CD4-positive, CD25-positive, alpha-beta regulatory T cell (primary cell): Measurements from ENCODE around the gene RABL3. TPM values are rescaled to one million over a fixed set of nuclear protein-coding genes. Genes with fewer than 3 reads are reported as not detected.

Source experiments
- ATAC-seq, 2 donors: fragments of 150-1000 bp; cut with Tn5 transposase; one replicate each; pipeline ENCODE4 v1.10.0; 2021; ENCODE audit warnings: low read depth in 2 of 2, moderate number of reproducible peaks in 2 of 2, moderate library complexity in 1 of 2
- DNase-seq, 3 donors: peaks; one replicate each; pipeline versions ENCODE4 v3.0.0 to v3.0.0-alpha.2; 2012 to 2022; ENCODE audit warnings: mixed read lengths in 1 of 3
- H3K27ac ChIP-seq: one replicate; pipeline ENCODE4 v1.7.0; 2013; ENCODE audit warnings: mild to moderate bottlenecking, low read length; ENCODE audit not compliant: insufficient read depth, poor library complexity, severe bottlenecking
- H3K27me3 ChIP-seq: one replicate; pipeline ENCODE4 v1.7.0; 2013; ENCODE audit warnings: low read length; ENCODE audit not compliant: control insufficient read depth, insufficient read depth
- H3K36me3 ChIP-seq: one replicate; pipeline ENCODE4 v1.7.0; 2013; ENCODE audit warnings: mild to moderate bottlenecking, low read length, moderate library complexity; ENCODE audit not compliant: control insufficient read depth, insufficient read depth
- H3K4me1 ChIP-seq: 2 replicates; pipeline ENCODE4 v1.7.0; 2013; ENCODE audit warnings: mild to moderate bottlenecking, low read length; ENCODE audit not compliant: insufficient read depth, control insufficient read depth, poor library complexity, severe bottlenecking
- H3K4me3 ChIP-seq: one replicate; pipeline ENCODE4 v1.7.0; 2013; ENCODE audit warnings: low read depth, mild to moderate bottlenecking, low read length, moderate library complexity
- H3K9me3 ChIP-seq, 2 experiments: 1 replicate in 1 of 2; 2 replicates in 1 of 2; pipeline ENCODE4 v1.7.0; 2013; ENCODE audit warnings: low read length in 2 of 2, mild to moderate bottlenecking in 1 of 2, moderate library complexity in 1 of 2; ENCODE audit not compliant: control insufficient read depth in 2 of 2
- H3K27ac Mint-ChIP-seq, 3 donors: one replicate each; pipeline ENCODE4 v1.8.0; 2020 to 2022; ENCODE audit warnings: mild to moderate bottlenecking in 3 of 3, mixed read lengths in 3 of 3, moderate library complexity in 2 of 3
- H3K27me3 Mint-ChIP-seq: one replicate; pipeline ENCODE4 v1.8.0; 2022; ENCODE audit warnings: mild to moderate bottlenecking, mixed read lengths
- H3K36me3 Mint-ChIP-seq: one replicate; pipeline ENCODE4 v1.8.0; 2020; ENCODE audit warnings: mixed read lengths
- H3K4me1 Mint-ChIP-seq, 4 donors: one replicate each; pipeline ENCODE4 v1.8.0; 2020 to 2022; ENCODE audit warnings: mixed read lengths in 4 of 4, mild to moderate bottlenecking in 1 of 4
- H3K4me3 Mint-ChIP-seq, 4 donors: one replicate each; pipeline ENCODE4 v1.8.0; 2020 to 2022; ENCODE audit warnings: mild to moderate bottlenecking in 4 of 4, mixed read lengths in 4 of 4, moderate library complexity in 3 of 4
- H3K9me3 Mint-ChIP-seq, 7 donors: one replicate each; pipeline ENCODE4 v1.8.0; 2020 to 2022; ENCODE audit warnings: mixed read lengths in 7 of 7, mild to moderate bottlenecking in 3 of 7, moderate library complexity in 2 of 7
- polyA plus RNA-seq, 4 donors: library from polyadenylated mRNA; unstranded; fragments of 300-500 nt; fragmentation: Illumina TruSeq; gene quantifications; one replicate each; pipeline ENCODE4 v1.2.3, GENCODE V29; 2021
- total RNA-seq: library from RNA; stranded (reverse); gene quantifications from one replicate; pipeline ENCODE4 v1.2.3, GENCODE V29; 2022

RABL3 gene
- total and polyA plus RNA-seq, 5 donors from 2014 or later, result 16.3 to 53.0 (median 46.8) TPM

DNA sequence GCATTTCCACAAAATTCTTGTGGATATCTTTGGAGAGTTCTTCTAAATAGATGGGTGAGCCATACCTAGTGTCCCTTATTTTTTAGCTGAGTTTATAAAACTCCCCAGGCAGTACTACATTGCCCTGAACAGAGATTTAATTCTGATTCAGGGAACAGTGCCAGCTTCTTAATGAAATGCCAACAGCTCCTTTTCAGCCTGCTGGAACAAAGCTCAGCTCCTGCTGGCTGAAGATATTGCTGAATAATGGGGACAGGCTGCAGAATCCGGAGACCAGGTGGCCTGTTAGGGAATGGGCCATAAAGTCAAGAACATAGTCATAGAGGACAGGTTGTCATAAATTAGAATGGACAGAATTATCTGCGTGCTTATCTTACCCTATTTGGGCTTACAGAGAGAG lies 69.2 kb downstream of the RABL3 start:
- no peaks in the 10 kb centered on the region for H3K27me3 Mint-ChIP-seq
- H3K4me3 ChIP-seq, result no peak overlapping the region
- H3K27ac Mint-ChIP-seq, result peak overlapping the region in 2 of 3 donors; percentile 18 to 50
- no peaks in the 10 kb centered on the region for H3K36me3 ChIP-seq
- DNase-seq (no peak), ATAC-seq (no peak)
- no peak overlapping the region for H3K27ac ChIP-seq
- peaks cover 0 to 14% (median 5%) of the 10 kb centered on the region in 7 donors for H3K9me3 Mint-ChIP-seq
- H3K36me3 Mint-ChIP-seq, result peaks cover 3% of the 10 kb centered on the region
- peaks cover 4% of the 10 kb centered on the region for H3K27me3 ChIP-seq
- no peaks in the 10 kb centered on the region for H3K4me1 ChIP-seq
- H3K4me3 Mint-ChIP-seq, result no peak overlapping the region
- no peaks in the 10 kb centered on the region for H3K9me3 ChIP-seq
- H3K4me1 Mint-ChIP-seq, result peaks cover 0 to under 1% (median 0%) of the 10 kb centered on the region in 4 donors

DNA sequence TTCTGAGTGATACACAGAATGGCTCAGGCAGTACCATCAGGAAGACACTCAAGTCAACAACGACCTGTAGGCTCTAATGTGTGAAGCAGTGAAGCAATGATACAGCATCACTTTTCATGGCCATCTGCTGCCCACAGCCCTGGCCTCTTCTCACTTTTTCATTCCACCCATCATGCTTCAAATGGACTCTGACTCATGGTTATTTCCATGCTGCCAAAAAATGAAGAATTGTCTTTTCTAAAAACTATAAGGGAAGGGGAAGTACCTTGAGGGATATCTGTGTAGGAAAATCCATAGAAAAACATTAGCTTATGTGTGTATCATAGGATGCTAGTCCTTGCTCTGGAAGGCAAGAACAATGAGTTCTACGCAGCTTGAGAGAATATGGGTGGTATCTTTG lies 71.7 kb downstream of the RABL3 start:
- ATAC-seq (no peak), DNase-seq (no peak)
- Histone ChIP-seq H3K27me3 (no peaks in the 10 kb centered on the region), H3K36me3 (no peaks in the 10 kb centered on the region), H3K27ac (no peak overlapping the region), H3K4me1 (no peaks in the 10 kb centered on the region), H3K9me3 (no peaks in the 10 kb centered on the region), H3K4me3 (no peak overlapping the region)
- Mint-ChIP-seq H3K4me3 (no peak overlapping the region), H3K9me3 (peaks cover 0 to 2% (median 0%) of the 10 kb centered on the region in 7 donors), H3K27ac (no peak overlapping the region), H3K36me3 (no peaks in the 10 kb centered on the region), H3K27me3 (peaks cover 7% of the 10 kb centered on the region), H3K4me1 (no peaks in the 10 kb centered on the region)

GRCh38 chr3:120664926-120665325 lies 77.4 kb downstream of the RABL3 start:
- Mint-ChIP-seq H3K4me1 (peaks cover 0 to 2% (median 0%) of the 10 kb centered on the region in 4 donors), H3K9me3 (peaks cover 0 to 6% (median 0%) of the 10 kb centered on the region in 7 donors), H3K27me3 (peaks cover 22% of the 10 kb centered on the region)

GRCh38 chr3:120661945-120662344 lies 80.4 kb downstream of the RABL3 start:
- no peaks in the 10 kb centered on the region for H3K9me3 ChIP-seq
- no peaks in the 10 kb centered on the region for H3K4me1 ChIP-seq
- H3K27me3 Mint-ChIP-seq, result peaks cover 22% of the 10 kb centered on the region
- no peak overlapping the region for H3K4me3 Mint-ChIP-seq
- peaks cover 0 to 8% (median 0%) of the 10 kb centered on the region in 7 donors for H3K9me3 Mint-ChIP-seq
- H3K4me3 ChIP-seq, result no peak overlapping the region
- H3K36me3 Mint-ChIP-seq, result no peaks in the 10 kb centered on the region
- no peak overlapping the region for H3K27ac ChIP-seq
- ATAC-seq (no peak), DNase-seq (no peak)
- no peaks in the 10 kb centered on the region for H3K36me3 ChIP-seq
- no peaks in the 10 kb centered on the region for H3K27me3 ChIP-seq
- peaks cover 0 to 2% (median 0%) of the 10 kb centered on the region in 4 donors for H3K4me1 Mint-ChIP-seq
- H3K27ac Mint-ChIP-seq, result peak overlapping the region in 1 of 3 donors; percentile 1

More at GRCh38 chr3:120664926-120665325, 77.4 kb downstream of the RABL3 start:
- Histone ChIP-seq H3K9me3 (no peaks in the 10 kb centered on the region), H3K27ac (no peak overlapping the region), H3K36me3 (no peaks in the 10 kb centered on the region), H3K4me3 (no peak overlapping the region), H3K27me3 (no peaks in the 10 kb centered on the region), H3K4me1 (no peaks in the 10 kb centered on the region)
- ATAC-seq (no peak), DNase-seq (no peak)
- Mint-ChIP-seq H3K4me3 (no peak overlapping the region), H3K36me3 (no peaks in the 10 kb centered on the region), H3K27ac (no peak overlapping the region)

DNA sequence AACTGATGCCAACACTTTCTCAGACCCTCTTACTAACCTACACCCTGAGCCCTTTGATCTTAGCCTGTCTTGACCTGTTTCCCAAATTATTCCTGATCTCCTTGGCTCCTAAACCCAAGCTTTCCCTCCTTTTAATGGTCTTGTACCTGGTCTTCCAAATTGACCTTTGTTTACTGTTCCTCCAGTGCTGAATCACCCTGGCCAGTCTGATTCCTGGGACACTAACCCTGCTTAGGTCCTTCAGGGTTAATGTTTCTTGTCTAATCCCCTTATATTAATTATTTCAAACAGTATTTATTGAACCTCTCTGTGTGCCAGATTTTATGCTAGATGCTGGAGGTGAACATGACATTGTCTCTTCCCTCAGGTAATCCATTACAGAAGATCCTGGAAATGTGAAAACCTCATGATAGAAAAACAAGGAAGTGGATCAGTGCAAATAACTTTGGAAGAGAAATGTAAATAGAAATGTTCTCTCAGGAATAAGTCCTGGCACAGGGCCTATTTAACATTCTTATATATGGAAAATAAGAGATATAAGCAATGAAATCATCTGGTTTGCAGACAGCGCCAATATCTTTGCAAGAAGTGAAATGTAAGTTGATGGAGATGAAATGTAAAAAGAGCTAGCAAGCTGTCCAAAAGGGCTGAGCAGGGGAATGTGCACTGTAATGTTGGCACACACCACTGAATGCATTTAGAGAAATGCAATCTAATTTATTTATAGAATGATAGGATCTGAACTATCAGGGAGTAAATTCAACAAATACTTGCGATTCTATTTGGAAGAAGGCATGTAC lies 81.0 kb downstream of the RABL3 start:
- Histone ChIP-seq H3K4me1 (no peaks in the 10 kb centered on the region), H3K27ac (no peak overlapping the region), H3K4me3 (no peak overlapping the region), H3K9me3 (no peaks in the 10 kb centered on the region), H3K27me3 (no peaks in the 10 kb centered on the region), H3K36me3 (no peaks in the 10 kb centered on the region)
- Mint-ChIP-seq H3K27ac (peak overlapping the region in 2 of 3 donors; percentile 1 to 82), H3K4me3 (no peak overlapping the region), H3K27me3 (peaks cover 22% of the 10 kb centered on the region), H3K36me3 (no peaks in the 10 kb centered on the region), H3K9me3 (peaks cover 0 to 10% (median 0%) of the 10 kb centered on the region in 7 donors), H3K4me1 (peaks cover 0 to 2% (median 0%) of the 10 kb centered on the region in 4 donors)
- ATAC-seq (no peak), DNase-seq (no peak)

DNA sequence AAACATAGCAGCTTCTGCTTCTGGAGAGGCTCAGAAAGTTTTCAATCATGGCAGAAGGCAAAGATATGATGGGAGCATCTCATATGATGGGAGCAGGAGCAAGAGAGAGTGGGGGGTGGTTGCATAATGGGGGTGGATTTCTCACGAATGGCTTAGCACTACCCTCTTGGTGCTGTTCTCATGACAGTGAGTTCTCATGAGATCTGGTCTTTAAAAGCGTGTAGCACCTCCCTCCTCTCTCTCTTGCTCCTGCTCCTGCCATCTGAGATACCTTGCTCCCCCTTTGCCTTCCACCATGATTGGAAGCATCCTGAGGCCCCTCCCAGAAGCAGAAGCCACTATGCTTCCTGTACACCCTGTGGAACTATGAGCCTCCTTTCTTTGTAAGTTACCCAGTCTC lies 82.5 kb downstream of the RABL3 start:
- peaks cover 0 to 2% (median 0%) of the 10 kb centered on the region in 4 donors for H3K4me1 Mint-ChIP-seq

DNA sequence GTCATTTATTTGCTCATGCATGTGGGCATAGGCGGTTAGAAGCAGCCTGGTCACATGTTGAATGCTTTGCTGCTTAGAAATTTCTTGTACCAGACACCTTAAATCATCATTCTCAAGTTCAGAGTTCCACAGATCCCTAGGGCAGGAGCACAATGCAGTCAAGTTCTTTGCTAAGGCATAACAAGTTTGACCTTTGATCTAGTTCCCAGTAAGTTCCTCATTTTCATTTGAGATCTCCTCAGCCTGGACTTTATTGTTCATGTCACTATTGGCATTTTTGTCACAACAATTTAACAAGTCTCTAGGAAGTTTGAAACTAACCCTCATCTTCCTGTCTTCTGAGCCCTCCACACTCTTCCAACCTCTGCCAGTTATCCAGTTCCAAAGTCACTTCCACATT lies 83.0 kb downstream of the RABL3 start:
- no peaks in the 10 kb centered on the region for H3K27me3 ChIP-seq
- H3K4me1 Mint-ChIP-seq, result peaks cover 0 to 2% (median 0%) of the 10 kb centered on the region in 4 donors
- no peak overlapping the region for H3K4me3 Mint-ChIP-seq
- DNase-seq, result no peak
- H3K36me3 ChIP-seq, result no peaks in the 10 kb centered on the region
- H3K9me3 ChIP-seq, result no peaks in the 10 kb centered on the region
- peaks cover 11% of the 10 kb centered on the region for H3K27me3 Mint-ChIP-seq
- no peak overlapping the region for H3K27ac ChIP-seq
- H3K4me1 ChIP-seq, result no peaks in the 10 kb centered on the region
- peak overlapping the region in 1 of 3 donors; percentile 19 for H3K27ac Mint-ChIP-seq
- ATAC-seq, result no peak
- no peak overlapping the region for H3K4me3 ChIP-seq
- H3K36me3 Mint-ChIP-seq, result peaks cover 3% of the 10 kb centered on the region
- peaks cover 0 to 10% (median 0%) of the 10 kb centered on the region in 7 donors for H3K9me3 Mint-ChIP-seq

More for the DNA sequence above, 82.5 kb downstream of the RABL3 start:
- Mint-ChIP-seq H3K27ac (peak overlapping the region in 1 of 3 donors; percentile 19), H3K36me3 (no peaks in the 10 kb centered on the region), H3K4me3 (no peak overlapping the region), H3K9me3 (peaks cover 0 to 10% (median 0%) of the 10 kb centered on the region in 7 donors), H3K27me3 (peaks cover 12% of the 10 kb centered on the region)
- Histone ChIP-seq H3K27me3 (no peaks in the 10 kb centered on the region), H3K27ac (no peak overlapping the region), H3K4me3 (no peak overlapping the region), H3K4me1 (no peaks in the 10 kb centered on the region), H3K36me3 (no peaks in the 10 kb centered on the region), H3K9me3 (no peaks in the 10 kb centered on the region)
- ATAC-seq (no peak), DNase-seq (no peak)
